Epithelial cell of esophagus (primary cell): ENCODE data around the gene RABL6.
"Not testable (repeated sequence)": the region's sequence is repeated elsewhere in the genome, so short reads cannot be mapped to it uniquely, and the experiment has no call there.

Experiments
- DNase-seq: peaks from one replicate; pipeline ENCODE4 v3.0.0; 2010; ENCODE audit warnings: low read depth
- H3K4me3 ChIP-seq: 2 replicates; pipeline ENCODE4 v1.5.1; 2011; ENCODE audit warnings: mild to moderate bottlenecking, low read length, control low read depth
- TF ChIP-seq, protein P1 (sequence below): IDR thresholded peaks from 2 replicates; pipeline ENCODE4 v1.5.1; 2011; ENCODE audit warnings: low read depth, mild to moderate bottlenecking, low read length, control low read depth, inconsistent platforms; ENCODE audit not compliant: insufficient read depth; ENCODE audit errors: missing control alignments

The RABL6 gene

DNA sequence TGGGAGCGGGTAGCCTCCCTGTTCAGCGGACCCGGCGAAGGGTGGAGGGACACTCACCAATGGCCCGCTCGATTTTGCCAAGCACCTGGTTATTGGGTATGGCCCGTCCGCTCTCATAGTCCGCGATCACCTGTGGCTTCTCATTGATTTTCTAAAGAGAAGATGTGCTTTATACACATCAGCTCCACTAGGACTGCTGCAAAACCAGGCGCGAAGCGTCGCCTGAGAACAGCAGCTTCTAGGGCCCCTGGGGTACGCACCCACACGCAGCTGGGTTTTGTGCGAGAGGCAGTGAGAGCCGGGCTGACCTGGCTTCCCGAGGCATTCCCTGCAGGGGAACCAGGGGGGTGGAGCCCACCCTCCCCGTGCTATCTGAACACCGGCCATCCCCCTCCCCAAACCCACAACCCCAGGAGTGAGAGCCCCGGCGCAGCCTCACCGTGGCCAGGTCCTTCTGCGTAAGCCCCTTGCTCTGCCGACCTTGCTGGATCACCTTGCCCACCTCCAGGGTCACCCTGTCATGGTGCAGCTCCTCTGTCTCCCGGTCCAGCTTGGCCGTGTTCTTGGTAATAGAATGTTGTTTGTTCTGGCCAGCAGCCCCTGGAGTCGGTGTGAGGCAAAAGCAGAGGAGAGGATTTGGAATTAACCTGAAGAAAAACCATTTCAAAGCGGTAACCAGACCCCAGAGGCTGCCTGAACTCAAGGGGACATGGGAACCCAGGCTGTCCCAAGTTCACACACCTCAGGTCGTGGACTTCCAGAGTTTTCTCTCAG is 55.3 kb downstream of the RABL6 start:
- TF ChIP-seq, protein P1, sequence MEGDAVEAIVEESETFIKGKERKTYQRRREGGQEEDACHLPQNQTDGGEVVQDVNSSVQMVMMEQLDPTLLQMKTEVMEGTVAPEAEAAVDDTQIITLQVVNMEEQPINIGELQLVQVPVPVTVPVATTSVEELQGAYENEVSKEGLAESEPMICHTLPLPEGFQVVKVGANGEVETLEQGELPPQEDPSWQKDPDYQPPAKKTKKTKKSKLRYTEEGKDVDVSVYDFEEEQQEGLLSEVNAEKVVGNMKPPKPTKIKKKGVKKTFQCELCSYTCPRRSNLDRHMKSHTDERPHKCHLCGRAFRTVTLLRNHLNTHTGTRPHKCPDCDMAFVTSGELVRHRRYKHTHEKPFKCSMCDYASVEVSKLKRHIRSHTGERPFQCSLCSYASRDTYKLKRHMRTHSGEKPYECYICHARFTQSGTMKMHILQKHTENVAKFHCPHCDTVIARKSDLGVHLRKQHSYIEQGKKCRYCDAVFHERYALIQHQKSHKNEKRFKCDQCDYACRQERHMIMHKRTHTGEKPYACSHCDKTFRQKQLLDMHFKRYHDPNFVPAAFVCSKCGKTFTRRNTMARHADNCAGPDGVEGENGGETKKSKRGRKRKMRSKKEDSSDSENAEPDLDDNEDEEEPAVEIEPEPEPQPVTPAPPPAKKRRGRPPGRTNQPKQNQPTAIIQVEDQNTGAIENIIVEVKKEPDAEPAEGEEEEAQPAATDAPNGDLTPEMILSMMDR, result no peak
- DNase-seq, result no peak
- H3K4me3 ChIP-seq, result no peak overlapping the region

GRCh38 chr9:136863623-136864273 is 56.0 kb downstream of the RABL6 start:
- TF ChIP-seq, protein P1, result no peak
- no peak overlapping the region for H3K4me3 ChIP-seq
- DNase-seq, result no peak

GRCh38 chr9:136865041-136865767 is 57.5 kb downstream of the RABL6 start:
- TF ChIP-seq, protein P1, result no peak
- H3K4me3 ChIP-seq, result peak overlapping the region; percentile 74
- DNase-seq, result no peak

DNA sequence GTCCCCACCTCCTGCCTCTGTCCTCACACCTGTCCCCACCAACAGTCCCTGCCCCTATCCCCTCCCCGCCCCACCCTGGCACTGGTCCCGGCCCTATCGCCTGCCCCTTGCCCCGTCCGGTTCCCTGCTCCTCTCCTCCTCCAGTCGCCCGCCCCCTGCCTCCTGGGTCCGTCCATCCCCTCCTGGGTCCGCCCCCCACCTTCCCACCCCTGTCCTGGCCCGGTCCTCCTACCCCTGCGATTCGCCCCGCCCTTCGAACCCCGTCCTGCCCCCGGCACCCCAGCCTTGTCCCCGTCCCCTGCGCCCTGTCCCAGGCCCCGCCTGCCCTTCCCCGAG is 58.0 kb downstream of the RABL6 start:
- TF ChIP-seq, protein P1, result no peak
- peak overlapping the region; percentile 74 for H3K4me3 ChIP-seq
- no peak for DNase-seq

DNA sequence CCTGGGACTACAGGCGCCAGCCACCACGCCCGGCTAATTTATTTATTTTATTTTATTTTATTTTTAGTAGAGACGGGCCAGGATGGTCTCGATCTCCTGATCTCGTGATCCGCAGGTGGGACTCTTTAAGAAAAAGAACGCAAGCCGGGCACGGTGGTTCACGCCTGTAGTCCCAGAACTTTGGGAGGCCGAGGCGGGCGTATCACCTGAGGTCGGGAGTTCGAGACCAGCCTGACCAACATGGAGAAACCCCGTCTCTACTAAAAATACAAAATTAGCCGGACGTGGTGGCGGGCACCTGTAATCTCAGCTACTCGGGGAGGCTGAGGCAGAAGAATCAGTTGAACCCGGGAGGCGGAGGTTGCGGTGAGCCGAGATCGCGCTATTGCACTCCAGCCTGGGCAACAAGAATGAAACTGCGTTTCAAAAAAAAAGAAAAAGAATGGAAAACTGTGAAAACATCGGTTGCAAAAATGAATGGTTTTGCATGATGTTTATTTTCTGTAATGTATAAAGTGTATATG is 59.2 kb downstream of the RABL6 start:
- DNase-seq, result not testable (repeated sequence)
- H3K4me3 ChIP-seq, result peak overlapping the region; percentile 74

GRCh38 chr9:136867480-136867879 is 59.7 kb downstream of the RABL6 start:
- H3K4me3 ChIP-seq, result no peak overlapping the region
- DNase-seq, result no peak
- TF ChIP-seq, protein P1, result no peak

DNA sequence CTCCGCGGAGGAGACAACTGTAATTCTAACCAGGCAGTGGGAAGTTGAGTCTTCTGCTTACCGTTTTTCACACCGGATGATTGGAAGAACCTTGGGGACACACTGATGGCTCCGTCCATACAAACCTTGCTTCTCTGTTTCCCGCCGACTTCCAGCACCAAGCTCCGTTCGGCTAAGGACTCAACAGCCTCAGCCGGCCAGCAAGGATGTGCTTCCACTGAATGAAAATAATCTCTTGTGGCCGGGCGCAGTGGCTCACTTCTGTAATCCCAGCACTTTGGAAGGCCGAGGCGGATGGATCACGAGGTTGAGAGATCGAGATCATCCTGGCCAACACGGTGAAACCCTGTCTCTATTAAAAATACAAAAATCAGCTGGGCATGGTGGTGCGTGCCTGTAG is 60.2 kb downstream of the RABL6 start:
- TF ChIP-seq, protein P1, result no peak
- no peak overlapping the region for H3K4me3 ChIP-seq
- DNase-seq, result no peak
